ENCODE results near the gene RFTN2. TPM values are rescaled to one million over a fixed set of nuclear protein-coding genes. Genes with fewer than 3 reads are reported as not detected.
"Not testable (repeated sequence)": the region's sequence is repeated elsewhere in the genome, so short reads cannot be mapped to it uniquely, and the experiment has no call there.

RFTN2 gene
- total RNA-seq, 4 donors from 2014 or later, result 0.80 to 2.6 (median 1.7) TPM; not detected in 1

GRCh38 chr2:197559681-197560080 lies 115.7 kb downstream of the RFTN2 start:
- Histone ChIP-seq H3K9me3 (no peaks in the 10 kb centered on the region), H3K27ac (no peak overlapping the region), H3K4me3 (no peak overlapping the region), H3K4me1 (no peaks in the 10 kb centered on the region), H3K36me3 (no peaks in the 10 kb centered on the region), H3K27me3 (no peaks in the 10 kb centered on the region)
- in situ Hi-C loops (cut with MboI; ENCODE audit: low pct_ligation_motif_present in 1 of 4, low pct_unique_long_range_greater_than_20kb in 1 of 4, low sequenced_read_pairs in 3 of 4) (no loop called here), intact Hi-C loops (cut with DNase I; ENCODE audit: low total_unique reads) (no loop called here)
- TF ChIP-seq POLR2A (IDR thresholded peaks at IDR 0.05) (no peak), EP300 (IDR thresholded peaks at IDR 0.05; ENCODE audit: low read depth) (no peak), POLR2AphosphoS5 (IDR thresholded peaks at IDR 0.05) (no peak)
- TF ChIP-seq, protein P1, sequence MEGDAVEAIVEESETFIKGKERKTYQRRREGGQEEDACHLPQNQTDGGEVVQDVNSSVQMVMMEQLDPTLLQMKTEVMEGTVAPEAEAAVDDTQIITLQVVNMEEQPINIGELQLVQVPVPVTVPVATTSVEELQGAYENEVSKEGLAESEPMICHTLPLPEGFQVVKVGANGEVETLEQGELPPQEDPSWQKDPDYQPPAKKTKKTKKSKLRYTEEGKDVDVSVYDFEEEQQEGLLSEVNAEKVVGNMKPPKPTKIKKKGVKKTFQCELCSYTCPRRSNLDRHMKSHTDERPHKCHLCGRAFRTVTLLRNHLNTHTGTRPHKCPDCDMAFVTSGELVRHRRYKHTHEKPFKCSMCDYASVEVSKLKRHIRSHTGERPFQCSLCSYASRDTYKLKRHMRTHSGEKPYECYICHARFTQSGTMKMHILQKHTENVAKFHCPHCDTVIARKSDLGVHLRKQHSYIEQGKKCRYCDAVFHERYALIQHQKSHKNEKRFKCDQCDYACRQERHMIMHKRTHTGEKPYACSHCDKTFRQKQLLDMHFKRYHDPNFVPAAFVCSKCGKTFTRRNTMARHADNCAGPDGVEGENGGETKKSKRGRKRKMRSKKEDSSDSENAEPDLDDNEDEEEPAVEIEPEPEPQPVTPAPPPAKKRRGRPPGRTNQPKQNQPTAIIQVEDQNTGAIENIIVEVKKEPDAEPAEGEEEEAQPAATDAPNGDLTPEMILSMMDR (IDR thresholded peaks at IDR 0.05), result no peak
- WGBS, 2 donors (ENCODE audit: low coverage in 1 of 2), result 91 to 94% methylated on average over 5 of the region's 5 CpGs
- no peak for DNase-seq

GRCh38 chr2:197558393-197558792 lies 117.0 kb downstream of the RFTN2 start:
- 97% methylated on average over 3 of the region's 3 CpGs; no CpG with 5 or more reads in 1 of the 2 donors for WGBS, 2 donors (ENCODE audit: low coverage in 1 of 2)
- Histone ChIP-seq H3K27me3 (no peaks in the 10 kb centered on the region), H3K27ac (no peak overlapping the region), H3K4me3 (no peak overlapping the region), H3K9me3 (no peaks in the 10 kb centered on the region), H3K36me3 (peaks cover 0 to 12% (median 0%) of the 10 kb centered on the region in 4 donors), H3K4me1 (no peaks in the 10 kb centered on the region)
- no peak for DNase-seq
- TF ChIP-seq POLR2A (IDR thresholded peaks at IDR 0.05) (no peak), EP300 (IDR thresholded peaks at IDR 0.05; ENCODE audit: low read depth) (no peak), POLR2AphosphoS5 (IDR thresholded peaks at IDR 0.05) (no peak)
- TF ChIP-seq, protein P1 (IDR thresholded peaks at IDR 0.05), result no peak
- in situ Hi-C loops (cut with MboI; ENCODE audit: low pct_ligation_motif_present in 1 of 4, low pct_unique_long_range_greater_than_20kb in 1 of 4, low sequenced_read_pairs in 3 of 4), result no loop called here
- intact Hi-C loops (cut with DNase I; ENCODE audit: low total_unique reads), result no loop called here

GRCh38 chr2:197556456-197556855 lies 118.9 kb downstream of the RFTN2 start:
- Histone ChIP-seq H3K4me3 (no peak overlapping the region), H3K27me3 (no peaks in the 10 kb centered on the region), H3K9me3 (no peaks in the 10 kb centered on the region), H3K4me1 (no peaks in the 10 kb centered on the region), H3K36me3 (peaks cover 0 to 22% (median 0%) of the 10 kb centered on the region in 4 donors), H3K27ac (no peak overlapping the region)
- in situ Hi-C loops (cut with MboI; ENCODE audit: low pct_ligation_motif_present in 1 of 4, low pct_unique_long_range_greater_than_20kb in 1 of 4, low sequenced_read_pairs in 3 of 4), result no loop called here
- WGBS, 2 donors (ENCODE audit: low coverage in 1 of 2), result 46 to 52% methylated on average over 1 of the region's 1 CpG
- DNase-seq, result no peak
- TF ChIP-seq POLR2AphosphoS5 (IDR thresholded peaks at IDR 0.05) (no peak), EP300 (IDR thresholded peaks at IDR 0.05; ENCODE audit: low read depth) (no peak), POLR2A (IDR thresholded peaks at IDR 0.05) (no peak)
- intact Hi-C loops (cut with DNase I; ENCODE audit: low total_unique reads), result no loop called here

DNA sequence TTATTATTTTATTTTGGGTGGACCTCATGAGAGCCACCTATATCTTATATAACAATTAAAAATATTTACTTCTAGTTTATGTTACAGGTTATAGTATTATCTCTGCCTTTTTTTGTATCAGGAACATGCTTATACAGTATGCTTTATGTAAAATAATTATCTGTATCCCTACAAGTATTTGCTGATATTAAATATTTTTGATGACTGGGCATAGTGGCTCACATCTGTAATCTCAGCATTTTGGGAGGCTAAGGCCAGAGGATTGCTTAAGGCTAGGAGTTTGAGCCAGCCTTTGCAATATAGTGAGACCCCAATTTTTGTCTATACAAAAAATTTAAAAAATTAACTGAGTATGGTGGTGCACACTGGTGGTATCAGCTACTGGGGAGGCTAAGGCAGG lies 119.9 kb downstream of the RFTN2 start:
- H3K36me3 ChIP-seq, result peaks cover 0 to 28% (median 2%) of the 10 kb centered on the region in 4 donors

GRCh38 chr2:197551260-197551659 lies 124.1 kb downstream of the RFTN2 start:
- H3K4me3 ChIP-seq; H3K27me3 ChIP-seq; in situ Hi-C loops (cut with MboI; ENCODE audit: low pct_ligation_motif_present in 1 of 4, low pct_unique_long_range_greater_than_20kb in 1 of 4, low sequenced_read_pairs in 3 of 4); H3K4me1 ChIP-seq; H3K9me3 ChIP-seq; DNase-seq; H3K27ac ChIP-seq; intact Hi-C loops (cut with DNase I; ENCODE audit: low total_unique reads): not testable (repeated sequence)
- peaks cover 0 to 38% (median 10%) of the 10 kb centered on the region in 4 donors for H3K36me3 ChIP-seq
- 91 to 96% methylated on average over 2 of the region's 2 CpGs for WGBS, 2 donors (ENCODE audit: low coverage in 1 of 2)

More for the DNA sequence above, 119.9 kb downstream of the RFTN2 start:
- Histone ChIP-seq H3K4me1 (no peaks in the 10 kb centered on the region), H3K27ac (no peak overlapping the region), H3K9me3 (no peaks in the 10 kb centered on the region), H3K27me3 (no peaks in the 10 kb centered on the region), H3K4me3 (no peak overlapping the region)
- DNase-seq, result no peak
- no peak for TF ChIP-seq POLR2AphosphoS5 (IDR thresholded peaks at IDR 0.05)
- TF ChIP-seq EP300 (IDR thresholded peaks at IDR 0.05; ENCODE audit: low read depth), result no peak
- TF ChIP-seq, protein P1 (IDR thresholded peaks at IDR 0.05), result no peak
- TF ChIP-seq POLR2A (IDR thresholded peaks at IDR 0.05), result no peak
- in situ Hi-C loops (cut with MboI; ENCODE audit: low pct_ligation_motif_present in 1 of 4, low pct_unique_long_range_greater_than_20kb in 1 of 4, low sequenced_read_pairs in 3 of 4), result no loop called here
- intact Hi-C loops (cut with DNase I; ENCODE audit: low total_unique reads), result no loop called here
